ENCODE results near the gene MS4A8. TPM values are rescaled to one million over a fixed set of nuclear protein-coding genes. Genes with fewer than 3 reads are reported as not detected.

The MS4A8 gene
- polyA plus RNA-seq, 3 donors: 0.06 TPM; not detected in 2

GRCh38 chr11:60763692-60764369 lies 64.4 kb downstream of the MS4A8 start:
- DNase-seq: no peak

GRCh38 chr11:60764879-60765278 lies 65.5 kb downstream of the MS4A8 start:
- DNase-seq: no peak

- DNase-seq: no peak
Observed at GRCh38 chr11:60765355-60765754, 65.9 kb downstream of the MS4A8 start.

Other genes starting within 250 kb of the MS4A8 start
- under 1 TPM in 2 of 3 donors, not detected in 1; 0.48 to 0.68 TPM for gene MS4A1, start 243.8 kb upstream of the MS4A8 start, polyA plus RNA-seq (ENCODE audit: insufficient read length in 3 of 3)
- not detected for gene MS4A12, start 206.8 kb upstream of the MS4A8 start, polyA plus RNA-seq (ENCODE audit: insufficient read length in 3 of 3)
- gene MS4A13, start 184.2 kb upstream of the MS4A8 start, polyA plus RNA-seq (ENCODE audit: insufficient read length in 3 of 3): not detected
- not detected for gene MS4A18, start 25.1 kb downstream of the MS4A8 start, polyA plus RNA-seq (ENCODE audit: insufficient read length in 3 of 3)
- not detected for gene MS4A15, start 57.3 kb downstream of the MS4A8 start, polyA plus RNA-seq (ENCODE audit: insufficient read length in 3 of 3)
- under 1 TPM; 0.10 to 0.24 (median 0.12) TPM for gene MS4A10, start 85.7 kb downstream of the MS4A8 start, polyA plus RNA-seq (ENCODE audit: insufficient read length in 3 of 3)
- gene CCDC86, start 142.5 kb downstream of the MS4A8 start, polyA plus RNA-seq (ENCODE audit: insufficient read length in 3 of 3): 10 to 100 TPM; 20.4 to 24.7 (median 23.5) TPM
- under 1 TPM; 0.16 to 0.34 (median 0.24) TPM for gene PTGDR2, start 156.3 kb downstream of the MS4A8 start, polyA plus RNA-seq (ENCODE audit: insufficient read length in 3 of 3)
- gene ZP1, start 167.9 kb downstream of the MS4A8 start, polyA plus RNA-seq (ENCODE audit: insufficient read length in 3 of 3): under 1 TPM in 2 of 3 donors, not detected in 1; 0.10 to 0.11 TPM
- gene PRPF19, start 207.0 kb downstream of the MS4A8 start, polyA plus RNA-seq (ENCODE audit: insufficient read length in 3 of 3): 100 to 1,000 TPM; 134 to 141 (median 141) TPM
- 100 to 1,000 TPM in 1 of 3 donors, 10 to 100 TPM in 2; 84.4 to 101 (median 89.5) TPM for gene TMEM109, start 214.5 kb downstream of the MS4A8 start, polyA plus RNA-seq (ENCODE audit: insufficient read length in 3 of 3)
- gene TMEM132A, start 224.8 kb downstream of the MS4A8 start, polyA plus RNA-seq (ENCODE audit: insufficient read length in 3 of 3): 10 to 100 TPM; 70.4 to 97.9 (median 94.0) TPM